Measurements from ENCODE around the gene SYCP1.
"Not testable (repeated sequence)": the region's sequence is repeated elsewhere in the genome, so short reads cannot be mapped to it uniquely, and the experiment has no call there.

Gene SYCP1

DNA sequence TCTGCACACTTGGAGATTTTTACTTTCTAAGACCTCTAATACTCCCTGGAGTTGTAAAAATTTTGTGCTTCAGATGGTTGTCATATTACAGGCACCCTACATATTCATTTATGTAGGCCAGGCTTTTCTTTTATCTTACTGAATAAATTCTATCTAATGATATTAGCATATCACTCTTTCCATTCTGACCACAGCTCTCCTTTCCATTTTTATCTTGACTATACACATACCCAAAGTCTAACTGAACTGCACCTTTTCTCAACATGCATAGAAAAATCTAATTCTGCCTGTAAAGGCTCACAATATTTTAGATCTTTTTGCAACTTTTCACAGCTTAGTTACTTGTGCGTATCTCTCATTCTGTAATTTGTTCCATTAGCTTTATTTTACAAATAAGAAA lies 122.2 kb downstream of the SYCP1 start:
- DNase-seq = no peak

DNA sequence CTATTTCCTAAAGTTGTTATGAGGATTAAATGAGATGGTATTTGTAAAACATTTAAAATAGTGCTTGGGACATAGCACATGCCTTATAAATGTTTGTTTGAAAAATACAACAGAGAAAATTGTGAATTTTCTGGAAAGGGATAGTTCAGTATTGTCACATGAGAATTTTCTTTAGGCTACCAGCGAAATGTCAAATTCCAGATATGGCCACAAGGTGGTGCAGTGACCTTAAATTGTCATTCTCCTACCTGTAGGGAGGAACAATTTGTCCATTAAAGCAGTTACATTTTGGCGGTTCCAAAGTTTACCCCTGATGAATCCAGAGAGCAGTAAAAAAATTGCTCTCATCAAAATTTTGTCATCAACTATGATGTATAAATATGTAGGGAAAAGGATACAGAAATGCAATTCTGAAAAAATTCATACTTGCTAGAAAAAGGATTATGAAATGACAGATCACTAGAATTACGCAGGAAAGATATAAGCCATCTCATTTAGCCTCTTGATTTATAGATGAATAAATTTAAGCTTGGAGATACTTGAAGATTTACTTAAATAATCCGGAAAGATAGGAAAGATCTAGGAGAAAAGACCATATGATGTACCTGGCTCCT lies 124.7 kb downstream of the SYCP1 start:
- peak; percentile 67 to 84 (median 77) for DNase-seq

DNA sequence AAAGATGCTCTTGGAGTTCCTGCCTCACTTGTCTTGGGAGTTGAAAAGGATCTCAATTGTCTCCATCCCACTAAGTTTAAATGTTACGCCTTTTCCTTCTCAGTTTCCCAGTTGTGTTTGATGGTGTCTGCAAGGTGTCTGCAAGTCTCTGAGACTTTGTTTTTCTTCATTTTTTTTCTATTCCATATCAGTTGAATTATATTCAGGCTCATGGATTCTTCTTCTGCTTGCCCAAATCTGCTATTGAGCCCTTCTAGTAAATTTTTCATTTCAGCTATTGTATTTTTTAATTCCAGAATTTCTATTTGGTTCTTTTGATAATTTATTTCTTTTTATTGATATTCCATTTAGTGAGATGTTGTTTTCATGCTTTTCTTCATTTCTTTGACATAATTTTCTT lies 127.6 kb downstream of the SYCP1 start:
- no peak for DNase-seq

DNA sequence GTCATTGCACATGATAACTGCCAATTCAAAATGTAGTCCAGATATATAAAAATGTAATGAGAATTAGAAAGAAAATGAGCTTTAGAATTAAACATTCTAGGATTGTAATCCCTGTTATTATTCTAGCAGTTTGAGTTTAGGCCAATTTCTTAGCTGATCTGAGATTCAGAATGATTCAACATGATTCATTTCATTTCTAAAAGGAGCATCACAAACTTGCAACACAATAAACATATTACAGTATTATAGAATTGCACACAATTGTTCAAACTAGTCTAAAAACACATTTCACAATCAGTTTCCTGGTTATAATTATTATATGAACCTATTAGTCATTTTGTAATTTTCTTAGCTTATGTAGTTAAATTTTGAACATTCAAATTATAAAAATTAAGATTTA lies 131.6 kb downstream of the SYCP1 start:
- DNase-seq = no peak

DNA sequence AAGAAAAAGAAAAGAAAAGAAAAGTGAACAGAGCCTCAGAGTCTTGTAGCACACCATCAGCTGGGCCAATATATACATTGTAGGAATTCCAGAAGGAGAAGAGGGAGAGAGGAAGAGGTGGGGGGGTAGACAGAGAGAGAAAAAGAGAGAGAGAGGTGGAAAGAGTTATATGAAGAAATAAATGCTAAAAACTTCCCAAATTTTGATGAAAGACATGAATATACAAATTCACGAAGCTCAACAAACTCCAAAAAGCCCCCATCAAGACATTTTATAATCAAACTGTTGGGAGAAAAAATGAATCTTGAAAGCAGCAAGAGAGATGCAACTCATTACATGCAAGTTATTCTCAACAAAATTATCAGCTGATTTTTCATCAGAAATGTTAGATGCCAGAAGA lies 133.4 kb downstream of the SYCP1 start:
- no peak for DNase-seq

DNA sequence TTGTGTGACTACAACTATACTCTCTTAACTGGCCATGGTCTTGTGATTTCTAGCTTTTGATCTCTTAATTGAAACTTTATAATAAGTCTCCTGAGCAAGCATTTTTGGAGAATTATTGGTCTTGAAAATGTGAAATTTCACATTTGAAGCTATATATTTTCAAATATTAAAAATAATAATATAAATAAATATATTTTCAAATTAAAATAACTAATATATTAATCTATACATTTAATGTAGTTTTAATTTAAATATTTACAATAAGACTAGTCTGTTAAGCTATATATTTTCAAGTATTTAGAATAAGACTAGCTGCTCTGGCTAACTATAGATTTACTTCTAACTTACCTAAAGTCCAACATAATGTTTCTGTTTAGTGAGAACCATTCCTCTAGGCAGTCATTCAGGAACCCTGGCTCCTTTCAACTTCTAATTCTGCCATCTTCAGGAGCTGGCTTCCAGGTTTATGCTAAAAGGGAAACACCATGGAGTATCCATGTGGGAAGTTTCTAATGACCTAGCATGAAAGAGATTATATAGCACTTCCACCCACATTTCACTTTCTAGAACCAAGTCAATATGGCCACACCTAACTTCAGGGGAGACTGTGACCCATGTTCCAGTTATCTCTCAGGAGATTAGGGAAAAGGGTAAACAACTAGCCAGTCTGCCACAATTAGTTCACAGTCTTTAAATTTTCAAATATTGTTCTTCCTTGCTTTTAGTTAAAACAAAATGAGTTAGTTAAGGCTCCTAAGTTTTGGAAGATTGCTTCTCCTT lies 143.0 kb downstream of the SYCP1 start:
- no peak for DNase-seq

DNA sequence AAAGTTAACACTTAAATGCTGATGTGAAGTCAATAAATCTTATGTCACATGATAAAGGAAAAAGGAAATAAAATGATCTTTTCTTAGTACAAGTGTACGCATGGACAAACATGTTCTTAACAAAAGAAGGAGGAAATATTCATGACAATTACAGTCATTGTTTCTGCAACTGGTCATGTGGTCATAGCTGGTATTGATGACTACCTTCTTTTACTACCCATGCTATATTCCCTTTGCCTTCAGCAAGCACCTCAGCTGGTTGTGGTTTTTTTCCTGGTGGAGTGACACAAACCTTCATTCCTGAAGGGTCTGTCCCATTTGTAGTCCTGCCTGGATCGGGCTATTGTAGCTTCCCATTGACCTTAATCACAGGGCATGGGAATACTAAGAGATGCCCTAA lies 151.5 kb downstream of the SYCP1 start:
- no peak for DNase-seq

DNA sequence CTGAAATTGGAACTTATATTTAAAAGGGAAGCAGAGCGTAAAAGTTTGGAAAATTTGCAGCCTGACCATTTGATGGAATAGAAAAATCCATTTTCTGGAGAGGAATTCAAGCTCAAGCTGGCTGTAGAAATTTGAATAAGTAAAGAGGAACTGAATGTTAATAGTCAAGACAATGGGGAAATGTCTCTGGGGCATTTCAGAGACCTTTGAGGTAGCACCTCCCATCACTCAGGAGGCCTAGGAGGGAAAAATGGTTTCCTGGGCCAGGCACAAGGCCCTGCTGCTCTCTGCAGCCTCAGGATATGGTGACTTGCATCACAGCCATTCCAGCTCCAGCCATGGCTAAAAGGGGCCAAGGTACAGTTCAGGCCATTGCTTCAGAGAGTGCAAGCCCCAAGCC lies 157.3 kb downstream of the SYCP1 start:
- peak in 2 of 4 experiments; percentile 6 to 19 for DNase-seq

DNA sequence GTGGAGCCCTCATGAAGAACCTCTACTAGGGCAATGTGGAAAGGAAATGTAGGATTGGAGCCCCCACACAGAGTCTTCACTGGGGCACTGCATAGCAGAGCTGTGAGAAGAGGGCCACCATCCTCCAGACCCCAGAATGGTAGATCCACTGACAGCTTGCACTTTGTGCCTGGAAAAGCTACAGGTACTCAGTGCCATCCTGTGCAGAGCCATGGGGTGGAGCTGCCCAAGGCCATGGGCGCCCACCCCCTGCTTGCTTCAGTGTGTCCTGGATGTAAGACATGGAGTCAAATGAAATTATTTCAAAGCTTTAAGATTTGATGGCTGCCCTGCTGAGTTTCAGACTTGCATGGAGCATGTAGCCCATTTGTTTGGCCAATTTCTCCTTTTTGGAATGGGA lies 157.8 kb downstream of the SYCP1 start:
- DNase-seq = no peak

DNA sequence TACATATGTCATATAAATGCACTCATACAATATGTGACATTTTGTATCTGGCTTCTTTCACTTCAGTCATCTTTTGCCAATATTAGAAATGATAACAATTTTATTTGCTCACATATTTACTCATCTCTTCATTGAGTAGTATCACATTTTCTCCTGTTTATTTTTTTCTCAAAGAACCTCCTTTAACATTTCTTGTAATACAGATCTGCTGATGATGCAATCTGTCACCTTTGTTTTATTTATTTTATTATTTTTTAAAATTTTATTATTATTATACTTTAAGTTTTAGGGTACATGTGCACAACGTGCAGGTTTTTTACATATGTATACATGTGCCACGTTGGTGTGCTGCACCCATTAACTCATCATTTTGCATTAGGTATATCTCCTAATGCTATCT lies 159.1 kb downstream of the SYCP1 start:
- no peak for DNase-seq

DNA sequence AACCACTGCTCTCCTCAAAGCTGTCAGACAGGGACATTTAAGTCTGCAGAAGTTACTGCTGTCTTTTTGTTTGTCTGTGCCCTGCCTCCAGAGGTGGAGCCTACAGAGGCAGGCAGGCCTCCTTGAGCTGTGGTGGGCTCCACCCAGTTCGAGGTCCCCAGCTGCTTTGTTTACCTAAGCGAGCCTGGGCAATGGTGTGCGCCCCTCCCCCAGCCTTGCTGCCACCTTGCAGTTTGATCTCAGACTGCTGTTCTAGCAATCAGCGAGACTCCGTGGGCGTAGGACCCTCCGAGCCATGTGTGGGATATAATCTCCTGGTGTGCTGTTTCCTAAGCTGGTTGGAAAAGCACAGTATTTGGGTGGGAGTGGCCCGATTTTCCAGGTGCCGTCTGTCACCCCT lies 164.9 kb downstream of the SYCP1 start:
- not testable (repeated sequence) for DNase-seq

DNA sequence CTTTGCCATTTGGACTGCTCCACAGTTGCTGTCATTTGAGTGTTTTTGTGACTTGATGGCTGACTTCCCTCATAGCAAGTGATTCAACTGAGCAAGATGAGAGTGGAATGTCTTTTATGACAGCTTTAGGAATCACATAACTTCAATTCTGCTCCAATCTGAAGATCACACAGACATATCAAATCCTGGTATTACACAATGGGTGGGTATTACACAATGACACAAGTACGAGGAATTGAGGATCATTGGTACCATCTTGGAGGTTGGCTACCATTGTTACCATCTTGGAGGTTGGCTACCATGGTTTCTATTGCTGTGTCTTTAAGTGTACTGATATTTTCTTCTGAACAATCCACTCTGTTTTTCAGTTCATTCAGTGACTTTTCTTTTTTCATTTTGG lies 166.5 kb downstream of the SYCP1 start:
- no peak for DNase-seq

DNA sequence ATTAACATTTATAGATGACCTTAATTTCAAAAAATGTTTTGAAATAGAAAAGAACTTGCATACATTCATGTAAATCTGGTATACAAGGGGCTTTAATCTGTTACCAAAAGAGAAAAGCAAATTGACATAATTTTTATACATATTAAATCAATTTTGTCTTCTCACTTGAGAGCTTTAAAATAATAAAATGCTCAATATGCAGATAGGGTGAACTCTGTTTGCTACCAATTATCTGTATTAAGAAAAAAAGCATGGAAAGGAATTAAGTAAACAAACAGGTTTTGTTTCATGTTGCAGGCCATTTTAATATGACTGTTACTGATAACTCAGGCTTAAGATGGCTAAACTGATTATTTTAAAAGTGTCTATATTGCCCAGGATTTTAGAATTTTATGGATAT lies 168.9 kb downstream of the SYCP1 start:
- no peak for DNase-seq

DNA sequence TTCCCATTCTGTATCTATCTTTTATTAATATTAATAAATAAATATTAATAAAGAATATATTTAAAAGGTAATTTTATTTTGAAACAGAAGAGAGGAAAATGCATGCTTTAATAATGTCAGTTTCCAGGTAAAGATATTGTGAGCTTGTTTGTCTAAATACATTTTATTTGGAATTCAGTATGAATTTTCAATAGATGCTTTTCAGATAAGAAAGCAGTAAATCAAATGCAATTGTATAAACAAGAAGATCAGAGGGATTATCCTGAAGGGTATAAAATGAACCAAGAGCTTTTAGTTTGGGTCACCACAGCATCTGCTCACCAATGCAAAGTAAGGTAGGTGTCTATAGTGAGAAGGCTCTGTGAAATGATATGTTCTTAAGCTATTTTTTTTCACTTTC lies 174.9 kb downstream of the SYCP1 start, which contains the start of gene TSHB:
TSHB (plus strand) TSS at position 301 of the 400 bp plus-strand sequence. CDS start 3,537 bp downstream, outside the sequence.
- no peak for DNase-seq

DNA sequence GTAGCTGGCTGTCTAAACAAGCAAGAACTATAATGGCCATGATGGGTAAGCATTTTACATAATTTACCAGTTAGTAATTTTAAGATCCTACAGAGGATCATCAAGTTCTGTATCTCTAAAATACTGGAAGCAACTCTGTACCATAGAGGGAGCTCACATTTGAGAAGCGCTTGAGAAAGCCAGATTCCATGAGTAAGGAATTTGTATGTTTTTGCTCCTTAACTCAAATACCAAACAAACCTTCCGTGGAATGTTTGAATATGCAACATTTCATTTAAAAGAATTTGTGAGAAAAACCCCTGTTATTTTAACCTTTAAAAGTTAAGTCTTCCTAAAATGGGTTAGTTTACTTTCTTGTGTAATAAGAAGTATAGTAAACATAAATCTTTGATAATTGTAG lies 176.9 kb downstream of the SYCP1 start:
- DNase-seq = no peak

DNA sequence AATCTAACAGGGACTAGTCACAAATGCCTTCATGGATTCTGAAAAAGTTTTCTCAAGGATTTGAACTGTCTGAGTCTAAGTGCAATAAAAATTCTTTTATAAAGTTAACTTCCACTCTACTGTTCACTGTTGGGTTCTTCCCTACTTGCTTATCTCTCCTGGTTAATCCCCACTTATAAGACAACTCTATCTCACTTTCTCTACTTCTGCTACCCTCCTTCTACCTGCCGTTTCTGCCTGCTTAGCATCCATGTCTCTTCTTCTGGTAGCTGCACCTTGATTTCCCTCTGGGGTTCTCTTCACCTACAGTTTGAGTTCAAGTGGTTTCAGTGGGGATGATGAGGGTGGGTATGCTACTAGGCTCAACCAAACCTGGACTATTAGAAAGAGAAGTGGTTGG lies 181.0 kb downstream of the SYCP1 start:
- no peak for DNase-seq

DNA sequence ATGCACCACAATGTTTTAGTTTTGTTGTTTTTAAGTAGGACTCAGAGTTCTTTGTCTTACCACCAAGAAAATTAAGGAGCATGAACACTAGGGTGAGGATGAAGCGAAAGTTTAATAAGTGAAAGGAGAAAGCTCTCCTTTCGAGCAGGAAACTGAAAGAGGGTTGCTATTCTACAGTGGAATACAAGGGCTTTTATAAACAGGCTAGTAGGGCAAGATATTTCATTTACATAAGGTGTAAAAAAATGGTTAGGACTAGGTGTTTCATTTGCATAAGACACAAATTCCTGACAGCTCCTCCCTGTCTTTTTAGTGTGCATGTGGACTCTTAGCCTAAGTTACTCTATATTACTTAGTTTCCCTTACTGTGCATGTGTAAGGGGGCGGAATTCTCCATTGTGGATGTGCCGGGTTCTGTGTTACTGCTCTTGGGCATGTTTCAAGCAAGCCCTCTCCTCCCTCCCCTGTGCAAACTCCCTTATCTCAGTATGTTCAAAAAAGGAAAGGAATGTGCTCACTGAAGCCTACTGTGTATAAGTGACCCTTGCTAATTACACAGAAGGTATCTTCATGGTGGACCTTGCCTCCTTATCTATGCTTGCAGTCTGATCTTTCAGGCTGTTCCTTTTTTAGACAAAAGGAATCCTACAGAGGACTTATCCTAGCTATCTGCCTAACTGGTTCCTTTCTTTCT lies 182.3 kb downstream of the SYCP1 start:
- DNase-seq = no peak

DNA sequence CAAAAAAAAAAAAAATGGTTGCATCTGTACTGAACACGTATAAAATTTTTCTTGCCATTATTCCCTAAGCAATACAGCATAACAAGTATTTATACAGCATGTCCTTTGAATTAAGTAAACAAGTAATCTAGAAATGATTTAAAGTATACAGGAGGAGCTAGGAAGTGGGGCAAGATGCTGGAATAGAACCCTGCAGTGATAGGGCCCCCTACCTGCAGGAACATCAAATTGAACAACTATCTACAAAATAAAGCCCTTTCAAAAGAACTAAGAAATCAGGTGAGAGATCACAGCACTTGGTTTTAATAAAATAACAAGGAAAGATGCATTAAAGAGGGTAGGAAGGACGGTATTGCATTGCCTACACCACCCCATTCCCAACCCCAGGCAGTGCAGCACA lies 185.8 kb downstream of the SYCP1 start:
- no peak for DNase-seq

DNA sequence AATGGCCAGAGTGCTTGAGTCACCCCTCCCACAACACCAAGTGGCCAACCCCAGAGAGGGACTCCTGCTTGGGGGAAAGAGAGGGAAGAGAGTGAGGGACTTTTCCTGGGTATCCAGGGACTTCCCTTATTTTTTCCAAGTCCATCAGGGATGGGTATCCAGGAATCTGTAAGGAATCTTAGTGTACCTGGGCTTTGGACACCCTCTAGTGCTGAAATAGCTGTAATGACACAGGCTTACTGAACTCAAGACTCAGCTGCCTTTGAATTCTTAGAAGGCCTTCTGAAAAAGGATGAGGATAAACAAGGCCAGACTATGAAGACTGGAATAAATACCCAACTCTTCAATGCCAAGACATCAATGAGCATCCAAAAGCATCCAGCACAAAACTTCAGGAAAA lies 187.0 kb downstream of the SYCP1 start:
- no peak for DNase-seq
